Activated T-cell treated with anti-CD3 and anti-CD28 coated beads, Interleukin-2, amount 50 U/mL, for 1 hour (primary cell): ENCODE measurements around the gene ERCC8.

Experiments
- DNase-seq: peaks from one replicate; pipeline ENCODE4 v3.0.0-alpha.2; 2020

Gene ERCC8

DNA sequence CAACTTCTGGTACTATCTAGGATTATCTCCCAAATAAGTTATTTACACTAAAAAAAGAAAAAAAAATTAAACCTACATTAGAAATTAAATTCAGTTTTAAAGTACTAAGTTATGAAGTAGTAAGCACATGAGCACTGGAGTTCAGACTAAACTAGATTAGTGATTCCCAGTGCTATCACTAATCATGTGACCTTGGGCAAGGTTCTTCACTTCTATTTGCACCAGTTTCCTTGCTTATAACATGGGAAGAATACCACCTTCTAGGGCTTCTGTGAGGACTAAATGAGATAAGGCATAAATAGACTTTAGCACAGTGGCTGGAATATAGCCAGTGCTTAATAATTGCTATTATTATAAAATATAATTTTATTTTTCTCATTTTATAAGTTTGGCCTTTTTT, 111.3 kb downstream of the ERCC8 start:
- no peak for DNase-seq

DNA sequence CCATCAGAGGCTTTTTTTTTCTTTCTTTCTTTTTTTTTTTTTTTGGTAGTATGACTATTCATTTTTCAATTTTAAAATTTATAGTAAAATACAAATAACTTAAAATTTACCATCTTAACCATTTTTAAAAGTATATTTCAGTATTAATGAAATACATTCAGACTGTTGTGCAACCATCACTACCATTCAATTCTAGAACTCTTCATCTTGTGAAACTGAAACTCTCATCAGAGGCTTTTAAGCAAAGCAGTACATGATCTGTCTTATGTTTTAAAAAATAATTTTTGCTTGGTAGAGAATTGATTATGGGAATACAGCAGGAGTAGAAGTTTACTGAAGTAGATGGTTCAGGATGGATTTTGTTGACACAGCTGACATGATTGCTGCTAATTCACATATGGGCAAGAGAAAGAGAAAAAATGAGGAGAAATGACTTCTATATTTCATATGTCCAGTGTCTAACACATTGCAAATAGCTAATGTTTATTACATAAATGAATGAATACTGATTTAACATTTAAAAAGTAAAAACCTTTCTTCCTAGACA, 114.2 kb downstream of the ERCC8 start:
- no peak for DNase-seq

DNA sequence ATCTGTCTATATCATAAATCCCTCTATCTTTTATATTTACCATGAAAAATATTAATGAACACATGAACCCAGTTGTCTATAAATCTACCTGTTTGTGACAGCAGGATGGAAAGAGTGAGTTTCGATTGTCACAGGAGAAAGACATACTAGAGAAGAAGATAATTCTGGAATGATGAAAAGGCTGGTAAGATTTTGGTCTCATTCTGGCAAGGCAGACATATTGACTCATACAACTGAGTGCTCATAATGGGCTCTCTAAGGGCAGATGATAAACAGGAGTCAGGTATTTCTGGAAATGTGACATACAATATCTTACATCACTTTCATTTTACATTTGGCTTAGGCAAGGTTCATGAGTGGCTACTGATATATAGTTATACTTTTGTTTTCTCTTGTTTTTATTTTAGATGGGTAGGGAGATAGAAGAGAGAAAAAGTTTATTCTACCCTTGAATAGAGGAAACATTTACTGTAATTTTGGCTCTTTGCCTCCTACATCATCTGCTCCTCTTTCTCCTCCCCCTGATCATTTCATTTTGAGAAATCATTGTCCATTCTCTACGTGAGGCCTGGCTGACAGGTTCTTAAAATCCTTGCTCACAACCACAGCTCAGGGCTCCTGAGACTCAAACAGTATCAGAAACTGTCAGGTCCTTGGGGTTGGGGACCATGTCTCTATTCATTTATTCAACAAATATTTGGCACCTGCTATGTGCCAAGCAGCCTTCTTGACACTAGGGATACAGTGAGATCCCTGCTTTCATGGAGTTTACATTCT, 115.2 kb downstream of the ERCC8 start:
- DNase-seq, result no peak

GRCh38 chr5:60827201-60827600, 117.7 kb downstream of the ERCC8 start:
- no peak for DNase-seq

DNA sequence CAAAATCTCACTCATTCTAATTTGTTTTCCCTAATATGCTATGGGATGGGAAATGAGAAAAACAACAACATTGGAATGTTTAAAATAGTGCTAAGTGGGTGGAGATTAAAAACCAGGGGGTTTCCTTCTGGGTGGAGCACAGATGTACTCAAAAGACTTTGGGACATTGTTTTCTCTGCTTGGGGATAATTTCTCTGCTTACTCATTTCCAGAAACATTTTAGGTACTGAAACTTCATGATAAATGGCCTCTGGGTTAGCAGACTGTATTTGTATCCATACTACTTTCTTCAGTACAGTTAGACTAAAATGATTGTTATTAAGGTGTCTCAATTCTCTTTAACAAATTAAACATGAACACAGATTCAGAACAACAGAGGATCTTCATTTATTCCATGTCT, 118.2 kb downstream of the ERCC8 start:
- no peak for DNase-seq
